UCSD-AML1 (cell line): ENCODE measurements around the gene FIS1.
"Not testable (repeated sequence)": the region's sequence is repeated elsewhere in the genome, so short reads cannot be mapped to it uniquely, and the experiment has no call there.

ENCODE experiments used
- DNase-seq: peaks from one replicate; lab custom pipeline; 2025; ENCODE audit not compliant: unreplicated experiment; lab: John Stamatoyannopoulos, UW

The FIS1 gene

GRCh38 chr7:101206665-101207042 lies 38.2 kb downstream of the FIS1 start:
- no peak for DNase-seq

GRCh38 chr7:101205901-101206664 lies 38.8 kb downstream of the FIS1 start:
- DNase-seq, result no peak

GRCh38 chr7:101203740-101204738 lies 40.8 kb downstream of the FIS1 start:
- DNase-seq, result peak; percentile 10

GRCh38 chr7:101202603-101202918 lies 42.3 kb downstream of the FIS1 start:
- DNase-seq, result no peak

- DNase-seq, result no peak
These were observed 42.9 kb downstream of the FIS1 start for GRCh38 chr7:101201695-101202602.

- DNase-seq, result no peak
These were observed 43.9 kb downstream of the FIS1 start, which contains the start of gene MOGAT3 for GRCh38 chr7:101200862-101201599. TSS of gene MOGAT3 (minus strand) at chr7:101201036. CDS start at chr7:101200854, 182 bp downstream.

- DNase-seq, result no peak
These were observed 44.4 kb downstream of the FIS1 start for GRCh38 chr7:101200504-101200861.

- DNase-seq, result not testable (repeated sequence)
These were observed 45.4 kb downstream of the FIS1 start for GRCh38 chr7:101199522-101199921.

- no peak for DNase-seq
These were observed 46.4 kb downstream of the FIS1 start for GRCh38 chr7:101198476-101198875.

GRCh38 chr7:101197991-101198390 lies 46.9 kb downstream of the FIS1 start:
- DNase-seq, result no peak

GRCh38 chr7:101195884-101196283 lies 49.0 kb downstream of the FIS1 start:
- DNase-seq, result no peak
